GM23338 (cell line): ENCODE data around the gene TPR. TPM values are rescaled to one million over a fixed set of nuclear protein-coding genes. Genes with fewer than 3 reads are reported as not detected.

Experiments used
- ATAC-seq: fragments of 200-7000 bp; cut with Tn5 transposase; 3 replicates; pipeline ENCODE4 v1.9.1; 2020
- DNase-seq: peaks from one replicate; pipeline ENCODE4 v3.0.0-alpha.2; 2015; ENCODE audit warnings: low spot score
- H2AFZ ChIP-seq: fragments of 200-600 bp; sonication (generic); 2 replicates; pipeline ENCODE4 v1.8.0; 2016; ENCODE audit warnings: antibody characterized with exemption, mild to moderate bottlenecking, moderate library complexity
- H3F3A ChIP-seq: fragments of 200-600 bp; sonication (generic); replicated peaks from 2 replicates; pipeline ENCODE4 v1.8.0; 2017; ENCODE audit warnings: antibody characterized with exemption, mixed run types, low read depth
- H3K27ac ChIP-seq: fragments of 200-600 bp; sonication (generic); 2 replicates; pipeline ENCODE4 v1.6.1; 2016; ENCODE audit warnings: low read depth
- H3K27me3 ChIP-seq: fragments of 200-600 bp; sonication (generic); 2 replicates; pipeline ENCODE4 v1.8.0; 2016; ENCODE audit warnings: mild to moderate bottlenecking, mixed run types, moderate library complexity; ENCODE audit not compliant: insufficient read depth
- H3K36me3 ChIP-seq: fragments of 200-600 bp; sonication (generic); 2 replicates; pipeline ENCODE4 v1.8.0; 2016; ENCODE audit warnings: mild to moderate bottlenecking; ENCODE audit not compliant: insufficient read depth
- H3K4me1 ChIP-seq: fragments of 200-600 bp; sonication (generic); 2 replicates; pipeline ENCODE4 v1.8.0; 2016; ENCODE audit warnings: mild to moderate bottlenecking, moderate library complexity; ENCODE audit not compliant: insufficient read depth
- H3K4me2 ChIP-seq: fragments of 200-600 bp; sonication (generic); 2 replicates; pipeline ENCODE4 v1.7.1; 2017; ENCODE audit warnings: mixed run types
- H3K4me3 ChIP-seq: fragments of 200-600 bp; sonication (generic); 2 replicates; pipeline ENCODE4 v1.6.1; 2016; ENCODE audit warnings: mixed run types
- H3K79me2 ChIP-seq: fragments of 200-600 bp; sonication (generic); replicated peaks from 2 replicates; pipeline ENCODE4 v1.8.0; 2017; ENCODE audit warnings: mild to moderate bottlenecking; ENCODE audit not compliant: insufficient read depth
- H3K9me2 ChIP-seq: fragments of 200-600 bp; sonication (generic); 2 replicates; pipeline ENCODE4 v1.8.0; 2017; ENCODE audit not compliant: insufficient read depth
- H4K20me1 ChIP-seq: fragments of 200-600 bp; sonication (generic); replicated peaks from 2 replicates; pipeline ENCODE4 v1.8.0; 2017; ENCODE audit warnings: mild to moderate bottlenecking; ENCODE audit not compliant: insufficient read depth
- H3K27ac Mint-ChIP-seq: 2 replicates; pipeline ENCODE4 v1.8.0; 2020; ENCODE audit warnings: inconsistent platforms, mild to moderate bottlenecking, moderate library complexity, mixed read lengths
- H3K27me3 Mint-ChIP-seq: 3 replicates; pipeline ENCODE4 v1.8.0; 2022; ENCODE audit warnings: low read depth, mild to moderate bottlenecking, moderate library complexity, mixed read lengths, inconsistent platforms; ENCODE audit not compliant: insufficient read depth, poor library complexity
- H3K36me3 Mint-ChIP-seq: 3 replicates; pipeline ENCODE4 v1.8.0; 2021; ENCODE audit warnings: low read depth, mild to moderate bottlenecking, inconsistent platforms, moderate library complexity, mixed read lengths
- H3K4me1 Mint-ChIP-seq: 3 replicates; pipeline ENCODE4 v1.8.0; 2020; ENCODE audit warnings: mild to moderate bottlenecking, inconsistent platforms, mixed read lengths
- H3K4me3 Mint-ChIP-seq: 3 replicates; pipeline ENCODE4 v1.8.0; 2021; ENCODE audit warnings: moderate library complexity, mild to moderate bottlenecking, inconsistent platforms, mixed read lengths
- H3K9me3 Mint-ChIP-seq: 3 replicates; pipeline ENCODE4 v1.8.0; 2020; ENCODE audit warnings: moderate library complexity, mild to moderate bottlenecking, inconsistent platforms, mixed read lengths
- CREB1 ChIP-seq: fragments of 250-450 bp; sonication (Bioruptor Pico); IDR thresholded peaks from 2 replicates; pipeline ENCODE4 v1.5.0; 2020; ENCODE audit warnings: low read depth, mild to moderate bottlenecking, moderate library complexity
- EZH2 ChIP-seq: fragments of 200-600 bp; sonication (generic); IDR thresholded peaks from one replicate; pipeline ENCODE4 v1.8.0; 2017; ENCODE audit warnings: antibody characterized with exemption, mild to moderate bottlenecking, low read depth; ENCODE audit not compliant: unreplicated experiment
- EZH2phosphoT487 ChIP-seq: fragments of 200-600 bp; sonication (generic); IDR thresholded peaks from one replicate; pipeline ENCODE4 v1.8.1; 2018; ENCODE audit warnings: antibody characterized with exemption; ENCODE audit not compliant: unreplicated experiment
- JUNB ChIP-seq: IDR thresholded peaks from one replicate; pipeline ENCODE4 v1.6.1; 2016; ENCODE audit warnings: antibody characterized with exemption; ENCODE audit not compliant: unreplicated experiment
- NANOG ChIP-seq: IDR thresholded peaks from 2 replicates; pipeline ENCODE4 v1.6.1; 2016; ENCODE audit warnings: antibody characterized with exemption, borderline replicate concordance
- POLR2AphosphoS5 ChIP-seq: IDR thresholded peaks from 2 replicates; pipeline ENCODE4 v1.6.1; 2016; ENCODE audit warnings: antibody characterized with exemption, low read depth
- STAT1 ChIP-seq: IDR thresholded peaks from one replicate; pipeline ENCODE4 v1.6.1; 2016; ENCODE audit warnings: antibody characterized with exemption; ENCODE audit not compliant: unreplicated experiment
- ZNF114 ChIP-seq: fragments of 250-450 bp; sonication (Bioruptor Pico); IDR thresholded peaks from 2 replicates; pipeline ENCODE4 v1.5.0; 2020; ENCODE audit warnings: mild to moderate bottlenecking, moderate library complexity
- ZNF331 ChIP-seq: fragments of 250-450 bp; sonication (Bioruptor Pico); IDR thresholded peaks from 2 replicates; pipeline ENCODE4 v1.5.0; 2020; ENCODE audit warnings: low read depth, mild to moderate bottlenecking, moderate library complexity
- polyA plus RNA-seq: library from polyadenylated mRNA; unstranded; fragments of >200 nt; fragmentation: Nextera tagmentation; extraction: Ambion mirVana; gene quantifications from 2 replicates; pipeline ENCODE4 v1.2.1, GENCODE V29; 2016
- total RNA-seq: library from RNA; depleted of rRNA; stranded (reverse); fragments of >200 nt; shearing (Covaris generic); gene quantifications from 2 replicates; pipeline ENCODE4 v1.2.3, GENCODE V29; 2014
- TF ChIP-seq, protein P1 (sequence below): IDR thresholded peaks from 2 replicates; pipeline ENCODE4 v1.6.1; 2016; ENCODE audit warnings: antibody characterized with exemption
- TF ChIP-seq, protein P2 (sequence below): fragments of 250-450 bp; sonication (Bioruptor Pico); IDR thresholded peaks from 2 replicates; pipeline ENCODE4 v1.5.0; 2020; ENCODE audit warnings: mild to moderate bottlenecking, moderate library complexity
- TF ChIP-seq, protein P3 (sequence below): IDR thresholded peaks from one replicate; pipeline ENCODE4 v1.6.1; 2018; ENCODE audit warnings: antibody characterized with exemption; ENCODE audit not compliant: unreplicated experiment
- TF ChIP-seq, protein P4 (sequence below), 2 experiments: fragments of 200-600 bp in 1 of 2; sonication (generic) in 1 of 2; conservative IDR thresholded peaks; 2 replicates each; pipeline versions ENCODE4 v1.5.1 to v1.6.1; 2016 to 2017; ENCODE audit warnings: antibody characterized with exemption in 2 of 2, low read depth in 2 of 2, mild to moderate bottlenecking in 2 of 2, moderate library complexity in 1 of 2

TPR gene
- total and polyA plus RNA-seq, 2 experiments from 2014 or later, result 108 to 220 TPM

DNA sequence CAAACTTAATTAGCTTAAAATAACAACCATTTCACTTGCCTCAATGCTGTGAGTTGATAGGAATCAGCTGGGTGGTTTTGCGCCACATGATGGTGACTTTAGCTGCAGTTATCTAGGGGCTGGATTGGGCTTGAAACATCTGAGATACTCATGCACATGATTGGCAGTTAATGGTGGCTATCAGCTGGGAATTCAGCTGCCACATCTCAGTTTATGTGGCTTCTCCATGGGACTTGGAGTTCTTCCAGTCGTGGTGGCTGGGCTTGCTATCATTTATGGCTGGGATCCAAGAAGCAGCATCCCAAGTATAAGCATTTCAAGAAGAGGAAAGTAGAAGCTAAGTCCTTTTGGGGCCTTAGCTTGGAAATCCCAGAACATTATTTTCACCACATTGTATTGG is 49.5 kb upstream of the TPR start:
- ATAC-seq, result no peak
- Histone ChIP-seq H3K27me3 (no peaks in the 10 kb centered on the region), H4K20me1 (no peaks in the 10 kb centered on the region), H2AFZ (no peak overlapping the region), H3K36me3 (no peaks in the 10 kb centered on the region), H3K79me2 (no peaks in the 10 kb centered on the region), H3K27ac (no peak overlapping the region), H3K4me1 (no peaks in the 10 kb centered on the region), H3K9me2 (peaks cover 4% of the 10 kb centered on the region; the same call in 1 of the 2 replicates), H3F3A (no peaks in the 10 kb centered on the region), H3K4me2 (no peak overlapping the region), H3K4me3 (no peak overlapping the region)
- Mint-ChIP-seq H3K4me3 (no peak overlapping the region), H3K27ac (no peak overlapping the region), H3K4me1 (no peaks in the 10 kb centered on the region), H3K36me3 (no peaks in the 10 kb centered on the region), H3K9me3 (no peaks in the 10 kb centered on the region), H3K27me3 (peaks cover 4% of the 10 kb centered on the region)
- TF ChIP-seq, protein P1, sequence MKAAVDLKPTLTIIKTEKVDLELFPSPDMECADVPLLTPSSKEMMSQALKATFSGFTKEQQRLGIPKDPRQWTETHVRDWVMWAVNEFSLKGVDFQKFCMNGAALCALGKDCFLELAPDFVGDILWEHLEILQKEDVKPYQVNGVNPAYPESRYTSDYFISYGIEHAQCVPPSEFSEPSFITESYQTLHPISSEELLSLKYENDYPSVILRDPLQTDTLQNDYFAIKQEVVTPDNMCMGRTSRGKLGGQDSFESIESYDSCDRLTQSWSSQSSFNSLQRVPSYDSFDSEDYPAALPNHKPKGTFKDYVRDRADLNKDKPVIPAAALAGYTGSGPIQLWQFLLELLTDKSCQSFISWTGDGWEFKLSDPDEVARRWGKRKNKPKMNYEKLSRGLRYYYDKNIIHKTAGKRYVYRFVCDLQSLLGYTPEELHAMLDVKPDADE, result no peak
- TF ChIP-seq ZNF114 (CRISPR knock-in tag) (no peak), ZNF331 (CRISPR knock-in tag) (no peak), POLR2AphosphoS5 (no peak), CREB1 (CRISPR knock-in tag) (no peak), STAT1 (no peak), JUNB (no peak), EZH2phosphoT487 (no peak), EZH2 (no peak), NANOG (no peak)
- TF ChIP-seq, protein P2, sequence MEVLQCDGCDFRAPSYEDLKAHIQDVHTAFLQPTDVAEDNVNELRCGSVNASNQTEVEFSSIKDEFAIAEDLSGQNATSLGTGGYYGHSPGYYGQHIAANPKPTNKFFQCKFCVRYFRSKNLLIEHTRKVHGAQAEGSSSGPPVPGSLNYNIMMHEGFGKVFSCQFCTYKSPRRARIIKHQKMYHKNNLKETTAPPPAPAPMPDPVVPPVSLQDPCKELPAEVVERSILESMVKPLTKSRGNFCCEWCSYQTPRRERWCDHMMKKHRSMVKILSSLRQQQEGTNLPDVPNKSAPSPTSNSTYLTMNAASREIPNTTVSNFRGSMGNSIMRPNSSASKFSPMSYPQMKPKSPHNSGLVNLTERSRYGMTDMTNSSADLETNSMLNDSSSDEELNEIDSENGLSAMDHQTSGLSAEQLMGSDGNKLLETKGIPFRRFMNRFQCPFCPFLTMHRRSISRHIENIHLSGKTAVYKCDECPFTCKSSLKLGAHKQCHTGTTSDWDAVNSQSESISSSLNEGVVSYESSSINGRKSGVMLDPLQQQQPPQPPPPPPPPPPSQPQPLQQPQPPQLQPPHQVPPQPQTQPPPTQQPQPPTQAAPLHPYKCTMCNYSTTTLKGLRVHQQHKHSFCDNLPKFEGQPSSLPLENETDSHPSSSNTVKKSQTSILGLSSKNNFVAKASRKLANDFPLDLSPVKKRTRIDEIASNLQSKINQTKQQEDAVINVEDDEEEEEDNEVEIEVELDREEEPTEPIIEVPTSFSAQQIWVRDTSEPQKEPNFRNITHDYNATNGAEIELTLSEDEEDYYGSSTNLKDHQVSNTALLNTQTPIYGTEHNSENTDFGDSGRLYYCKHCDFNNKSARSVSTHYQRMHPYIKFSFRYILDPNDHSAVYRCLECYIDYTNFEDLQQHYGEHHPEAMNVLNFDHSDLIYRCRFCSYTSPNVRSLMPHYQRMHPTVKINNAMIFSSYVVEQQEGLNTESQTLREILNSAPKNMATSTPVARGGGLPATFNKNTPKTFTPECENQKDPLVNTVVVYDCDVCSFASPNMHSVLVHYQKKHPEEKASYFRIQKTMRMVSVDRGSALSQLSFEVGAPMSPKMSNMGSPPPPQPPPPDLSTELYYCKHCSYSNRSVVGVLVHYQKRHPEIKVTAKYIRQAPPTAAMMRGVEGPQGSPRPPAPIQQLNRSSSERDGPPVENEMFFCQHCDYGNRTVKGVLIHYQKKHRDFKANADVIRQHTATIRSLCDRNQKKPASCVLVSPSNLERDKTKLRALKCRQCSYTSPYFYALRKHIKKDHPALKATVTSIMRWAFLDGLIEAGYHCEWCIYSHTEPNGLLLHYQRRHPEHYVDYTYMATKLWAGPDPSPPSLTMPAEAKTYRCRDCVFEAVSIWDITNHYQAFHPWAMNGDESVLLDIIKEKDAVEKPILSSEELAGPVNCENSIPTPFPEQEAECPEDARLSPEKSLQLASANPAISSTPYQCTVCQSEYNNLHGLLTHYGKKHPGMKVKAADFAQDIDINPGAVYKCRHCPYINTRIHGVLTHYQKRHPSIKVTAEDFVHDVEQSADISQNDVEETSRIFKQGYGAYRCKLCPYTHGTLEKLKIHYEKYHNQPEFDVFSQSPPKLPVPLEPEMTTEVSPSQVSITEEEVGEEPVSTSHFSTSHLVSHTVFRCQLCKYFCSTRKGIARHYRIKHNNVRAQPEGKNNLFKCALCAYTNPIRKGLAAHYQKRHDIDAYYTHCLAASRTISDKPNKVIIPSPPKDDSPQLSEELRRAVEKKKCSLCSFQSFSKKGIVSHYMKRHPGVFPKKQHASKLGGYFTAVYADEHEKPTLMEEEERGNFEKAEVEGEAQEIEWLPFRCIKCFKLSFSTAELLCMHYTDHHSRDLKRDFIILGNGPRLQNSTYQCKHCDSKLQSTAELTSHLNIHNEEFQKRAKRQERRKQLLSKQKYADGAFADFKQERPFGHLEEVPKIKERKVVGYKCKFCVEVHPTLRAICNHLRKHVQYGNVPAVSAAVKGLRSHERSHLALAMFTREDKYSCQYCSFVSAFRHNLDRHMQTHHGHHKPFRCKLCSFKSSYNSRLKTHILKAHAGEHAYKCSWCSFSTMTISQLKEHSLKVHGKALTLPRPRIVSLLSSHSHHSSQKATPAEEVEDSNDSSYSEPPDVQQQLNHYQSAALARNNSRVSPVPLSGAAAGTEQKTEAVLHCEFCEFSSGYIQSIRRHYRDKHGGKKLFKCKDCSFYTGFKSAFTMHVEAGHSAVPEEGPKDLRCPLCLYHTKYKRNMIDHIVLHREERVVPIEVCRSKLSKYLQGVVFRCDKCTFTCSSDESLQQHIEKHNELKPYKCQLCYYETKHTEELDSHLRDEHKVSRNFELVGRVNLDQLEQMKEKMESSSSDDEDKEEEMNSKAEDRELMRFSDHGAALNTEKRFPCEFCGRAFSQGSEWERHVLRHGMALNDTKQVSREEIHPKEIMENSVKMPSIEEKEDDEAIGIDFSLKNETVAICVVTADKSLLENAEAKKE, result no peak
- TF ChIP-seq, protein P3, sequence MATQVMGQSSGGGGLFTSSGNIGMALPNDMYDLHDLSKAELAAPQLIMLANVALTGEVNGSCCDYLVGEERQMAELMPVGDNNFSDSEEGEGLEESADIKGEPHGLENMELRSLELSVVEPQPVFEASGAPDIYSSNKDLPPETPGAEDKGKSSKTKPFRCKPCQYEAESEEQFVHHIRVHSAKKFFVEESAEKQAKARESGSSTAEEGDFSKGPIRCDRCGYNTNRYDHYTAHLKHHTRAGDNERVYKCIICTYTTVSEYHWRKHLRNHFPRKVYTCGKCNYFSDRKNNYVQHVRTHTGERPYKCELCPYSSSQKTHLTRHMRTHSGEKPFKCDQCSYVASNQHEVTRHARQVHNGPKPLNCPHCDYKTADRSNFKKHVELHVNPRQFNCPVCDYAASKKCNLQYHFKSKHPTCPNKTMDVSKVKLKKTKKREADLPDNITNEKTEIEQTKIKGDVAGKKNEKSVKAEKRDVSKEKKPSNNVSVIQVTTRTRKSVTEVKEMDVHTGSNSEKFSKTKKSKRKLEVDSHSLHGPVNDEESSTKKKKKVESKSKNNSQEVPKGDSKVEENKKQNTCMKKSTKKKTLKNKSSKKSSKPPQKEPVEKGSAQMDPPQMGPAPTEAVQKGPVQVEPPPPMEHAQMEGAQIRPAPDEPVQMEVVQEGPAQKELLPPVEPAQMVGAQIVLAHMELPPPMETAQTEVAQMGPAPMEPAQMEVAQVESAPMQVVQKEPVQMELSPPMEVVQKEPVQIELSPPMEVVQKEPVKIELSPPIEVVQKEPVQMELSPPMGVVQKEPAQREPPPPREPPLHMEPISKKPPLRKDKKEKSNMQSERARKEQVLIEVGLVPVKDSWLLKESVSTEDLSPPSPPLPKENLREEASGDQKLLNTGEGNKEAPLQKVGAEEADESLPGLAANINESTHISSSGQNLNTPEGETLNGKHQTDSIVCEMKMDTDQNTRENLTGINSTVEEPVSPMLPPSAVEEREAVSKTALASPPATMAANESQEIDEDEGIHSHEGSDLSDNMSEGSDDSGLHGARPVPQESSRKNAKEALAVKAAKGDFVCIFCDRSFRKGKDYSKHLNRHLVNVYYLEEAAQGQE, result no peak
- TF ChIP-seq, protein P4, sequence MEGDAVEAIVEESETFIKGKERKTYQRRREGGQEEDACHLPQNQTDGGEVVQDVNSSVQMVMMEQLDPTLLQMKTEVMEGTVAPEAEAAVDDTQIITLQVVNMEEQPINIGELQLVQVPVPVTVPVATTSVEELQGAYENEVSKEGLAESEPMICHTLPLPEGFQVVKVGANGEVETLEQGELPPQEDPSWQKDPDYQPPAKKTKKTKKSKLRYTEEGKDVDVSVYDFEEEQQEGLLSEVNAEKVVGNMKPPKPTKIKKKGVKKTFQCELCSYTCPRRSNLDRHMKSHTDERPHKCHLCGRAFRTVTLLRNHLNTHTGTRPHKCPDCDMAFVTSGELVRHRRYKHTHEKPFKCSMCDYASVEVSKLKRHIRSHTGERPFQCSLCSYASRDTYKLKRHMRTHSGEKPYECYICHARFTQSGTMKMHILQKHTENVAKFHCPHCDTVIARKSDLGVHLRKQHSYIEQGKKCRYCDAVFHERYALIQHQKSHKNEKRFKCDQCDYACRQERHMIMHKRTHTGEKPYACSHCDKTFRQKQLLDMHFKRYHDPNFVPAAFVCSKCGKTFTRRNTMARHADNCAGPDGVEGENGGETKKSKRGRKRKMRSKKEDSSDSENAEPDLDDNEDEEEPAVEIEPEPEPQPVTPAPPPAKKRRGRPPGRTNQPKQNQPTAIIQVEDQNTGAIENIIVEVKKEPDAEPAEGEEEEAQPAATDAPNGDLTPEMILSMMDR (conservative IDR thresholded peaks at IDR 0.05; ENCODE audit: low read depth in 2 of 2), result no peak
- no peak for DNase-seq
